SK-N-SH (cell line): ENCODE measurements around the gene ISL2.

Experiments used
- CTCF ChIP-seq: fragments of 200-600 bp; sonication (generic); IDR thresholded peaks from 2 replicates; pipeline ENCODE4 v1.6.1; 2017; ENCODE audit warnings: antibody characterized with exemption, mild to moderate bottlenecking, moderate library complexity
- MXI1 ChIP-seq: IDR thresholded peaks from 2 replicates; pipeline ENCODE4 v1.6.1; 2012; ENCODE audit warnings: mild to moderate bottlenecking, low read depth, low read length, improper control_type of control experiment
- REST ChIP-seq: IDR thresholded peaks from 2 replicates; pipeline ENCODE4 v1.6.1; 2012; ENCODE audit warnings: mild to moderate bottlenecking, low read depth, low read length, moderate library complexity
- TF ChIP-seq, protein P1 (sequence below): fragments of 150-350 bp; IDR thresholded peaks from 2 replicates; pipeline ENCODE4 v1.6.1; 2017; ENCODE audit warnings: antibody characterized with exemption, low read length, low read depth, borderline replicate concordance

DNA sequence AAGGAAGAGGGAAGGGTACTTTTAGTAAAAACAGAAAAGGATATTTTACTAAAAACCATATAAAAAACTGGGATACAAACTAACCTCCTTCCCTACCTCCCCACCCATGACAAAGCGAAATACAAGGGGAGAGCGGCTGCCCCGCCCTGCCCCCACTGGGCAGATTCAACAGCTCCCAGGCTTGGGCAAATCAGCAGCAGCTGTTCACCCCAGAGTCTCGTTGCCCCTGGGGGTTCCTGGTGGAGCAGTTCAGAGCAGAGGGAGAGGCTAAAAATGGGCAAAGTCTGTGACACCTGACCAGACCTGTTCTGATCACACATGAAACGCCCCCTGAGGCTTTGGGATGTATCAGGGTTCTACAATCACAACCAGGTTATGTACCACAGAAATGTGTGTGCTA is 22.8 kb upstream of the ISL2 start:
- no peak for TF ChIP-seq CTCF
- TF ChIP-seq, protein P1, sequence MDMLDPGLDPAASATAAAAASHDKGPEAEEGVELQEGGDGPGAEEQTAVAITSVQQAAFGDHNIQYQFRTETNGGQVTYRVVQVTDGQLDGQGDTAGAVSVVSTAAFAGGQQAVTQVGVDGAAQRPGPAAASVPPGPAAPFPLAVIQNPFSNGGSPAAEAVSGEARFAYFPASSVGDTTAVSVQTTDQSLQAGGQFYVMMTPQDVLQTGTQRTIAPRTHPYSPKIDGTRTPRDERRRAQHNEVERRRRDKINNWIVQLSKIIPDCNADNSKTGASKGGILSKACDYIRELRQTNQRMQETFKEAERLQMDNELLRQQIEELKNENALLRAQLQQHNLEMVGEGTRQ, result no peak
- no peak for TF ChIP-seq REST
- no peak for TF ChIP-seq MXI1
